ENCODE results near the gene GHRH.

DNA sequence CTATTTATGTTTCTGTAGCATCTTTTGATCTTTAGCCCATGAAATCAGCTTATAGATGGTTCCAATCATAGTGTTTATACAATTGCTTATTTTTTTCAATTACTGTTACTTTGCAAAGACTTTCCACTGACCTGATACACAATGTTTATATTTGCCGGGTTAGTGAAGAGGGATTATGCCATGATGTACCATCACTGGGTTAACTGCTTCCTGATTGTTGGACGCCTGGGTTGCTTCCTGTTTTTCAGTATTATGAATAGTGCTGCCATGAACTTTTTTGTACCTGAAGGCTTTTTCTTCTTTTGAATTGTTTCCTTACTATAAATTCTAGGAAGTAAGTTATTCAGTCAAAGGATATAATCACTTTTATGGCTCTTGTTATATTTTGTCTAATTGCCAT lies 34.8 kb upstream of the GHRH start:
- TF ChIP-seq, protein P1, sequence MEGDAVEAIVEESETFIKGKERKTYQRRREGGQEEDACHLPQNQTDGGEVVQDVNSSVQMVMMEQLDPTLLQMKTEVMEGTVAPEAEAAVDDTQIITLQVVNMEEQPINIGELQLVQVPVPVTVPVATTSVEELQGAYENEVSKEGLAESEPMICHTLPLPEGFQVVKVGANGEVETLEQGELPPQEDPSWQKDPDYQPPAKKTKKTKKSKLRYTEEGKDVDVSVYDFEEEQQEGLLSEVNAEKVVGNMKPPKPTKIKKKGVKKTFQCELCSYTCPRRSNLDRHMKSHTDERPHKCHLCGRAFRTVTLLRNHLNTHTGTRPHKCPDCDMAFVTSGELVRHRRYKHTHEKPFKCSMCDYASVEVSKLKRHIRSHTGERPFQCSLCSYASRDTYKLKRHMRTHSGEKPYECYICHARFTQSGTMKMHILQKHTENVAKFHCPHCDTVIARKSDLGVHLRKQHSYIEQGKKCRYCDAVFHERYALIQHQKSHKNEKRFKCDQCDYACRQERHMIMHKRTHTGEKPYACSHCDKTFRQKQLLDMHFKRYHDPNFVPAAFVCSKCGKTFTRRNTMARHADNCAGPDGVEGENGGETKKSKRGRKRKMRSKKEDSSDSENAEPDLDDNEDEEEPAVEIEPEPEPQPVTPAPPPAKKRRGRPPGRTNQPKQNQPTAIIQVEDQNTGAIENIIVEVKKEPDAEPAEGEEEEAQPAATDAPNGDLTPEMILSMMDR (IDR thresholded peaks at IDR 0.05), result no peak
- TF ChIP-seq SIN3A (IDR thresholded peaks at IDR 0.05; ENCODE audit: borderline replicate concordance, insufficient read depth, low read depth, low read length) (no peak), POLR2AphosphoS5 (IDR thresholded peaks at IDR 0.05; ENCODE audit: low read depth, low read length) (no peak), TCF7L2 (IDR thresholded peaks at IDR 0.05; ENCODE audit: low read depth, low read length) (no peak)
- TF ChIP-seq, protein P2, sequence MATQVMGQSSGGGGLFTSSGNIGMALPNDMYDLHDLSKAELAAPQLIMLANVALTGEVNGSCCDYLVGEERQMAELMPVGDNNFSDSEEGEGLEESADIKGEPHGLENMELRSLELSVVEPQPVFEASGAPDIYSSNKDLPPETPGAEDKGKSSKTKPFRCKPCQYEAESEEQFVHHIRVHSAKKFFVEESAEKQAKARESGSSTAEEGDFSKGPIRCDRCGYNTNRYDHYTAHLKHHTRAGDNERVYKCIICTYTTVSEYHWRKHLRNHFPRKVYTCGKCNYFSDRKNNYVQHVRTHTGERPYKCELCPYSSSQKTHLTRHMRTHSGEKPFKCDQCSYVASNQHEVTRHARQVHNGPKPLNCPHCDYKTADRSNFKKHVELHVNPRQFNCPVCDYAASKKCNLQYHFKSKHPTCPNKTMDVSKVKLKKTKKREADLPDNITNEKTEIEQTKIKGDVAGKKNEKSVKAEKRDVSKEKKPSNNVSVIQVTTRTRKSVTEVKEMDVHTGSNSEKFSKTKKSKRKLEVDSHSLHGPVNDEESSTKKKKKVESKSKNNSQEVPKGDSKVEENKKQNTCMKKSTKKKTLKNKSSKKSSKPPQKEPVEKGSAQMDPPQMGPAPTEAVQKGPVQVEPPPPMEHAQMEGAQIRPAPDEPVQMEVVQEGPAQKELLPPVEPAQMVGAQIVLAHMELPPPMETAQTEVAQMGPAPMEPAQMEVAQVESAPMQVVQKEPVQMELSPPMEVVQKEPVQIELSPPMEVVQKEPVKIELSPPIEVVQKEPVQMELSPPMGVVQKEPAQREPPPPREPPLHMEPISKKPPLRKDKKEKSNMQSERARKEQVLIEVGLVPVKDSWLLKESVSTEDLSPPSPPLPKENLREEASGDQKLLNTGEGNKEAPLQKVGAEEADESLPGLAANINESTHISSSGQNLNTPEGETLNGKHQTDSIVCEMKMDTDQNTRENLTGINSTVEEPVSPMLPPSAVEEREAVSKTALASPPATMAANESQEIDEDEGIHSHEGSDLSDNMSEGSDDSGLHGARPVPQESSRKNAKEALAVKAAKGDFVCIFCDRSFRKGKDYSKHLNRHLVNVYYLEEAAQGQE (IDR thresholded peaks at IDR 0.05; ENCODE audit: insufficient read depth in 1 of 2, low read depth in 2 of 2, low read length in 1 of 2), result no peak
